ENCODE results near the gene ELL2. TPM values are rescaled to one million over a fixed set of nuclear protein-coding genes. Genes with fewer than 3 reads are reported as not detected.

The ELL2 gene
- total and polyA plus RNA-seq, 2 donors (not counting 1 experiment from before 2014, with no cell fraction given) = 7.2 to 27.0 TPM

- no peak for TF ChIP-seq EZH2 (IDR thresholded peaks at IDR 0.05; ENCODE audit: borderline replicate concordance, insufficient read depth, low read depth, low read length, poor library complexity, severe bottlenecking)
- TF ChIP-seq CTCF (IDR thresholded peaks at IDR 0.05) = no peak
- intact Hi-C loops (cut with micrococcal nuclease) = no loop called here
- H3K36me3 ChIP-seq (replicated peaks in 1 of 2; ENCODE audit: control extremely low read depth in 1 of 2, control insufficient read depth in 1 of 2, extremely low read depth in 1 of 2, insufficient read depth in 2 of 2, low read length in 1 of 2) = no peaks in the 10 kb centered on the region
Measured at GRCh38 chr5:95872346-95873268, 89.0 kb downstream of the ELL2 start.

More at GRCh38 chr5:95872346-95873268, 89.0 kb downstream of the ELL2 start:
- WGBS (ENCODE audit: insufficient coverage) = 100% methylated on average over 3 of the region's 6 CpGs
- Histone ChIP-seq H2AFZ (ENCODE audit: insufficient read depth, low read depth, low read length, poor library complexity, severe bottlenecking) (no peak overlapping the region), H3K79me2 (ENCODE audit: control insufficient read depth, insufficient read depth, low read length) (no peaks in the 10 kb centered on the region), H3K4me2 (replicated peaks; ENCODE audit: low read depth, low read length, poor library complexity, severe bottlenecking) (no peak overlapping the region), H3K27me3 (replicated peaks in 1 of 4; ENCODE audit: control extremely low read depth in 1 of 4, control insufficient read depth in 3 of 4, insufficient read depth in 4 of 4, low read length in 3 of 4) (no peaks in the 10 kb centered on the region), H3K9ac (ENCODE audit: low read length) (no peak overlapping the region), H3K4me3 (ENCODE audit: control extremely low read depth in 1 of 5, extremely low read depth in 1 of 5, insufficient read depth in 1 of 5, low read depth in 2 of 5, low read length in 4 of 5) (no peak overlapping the region), H3K27ac (ENCODE audit: low read length in 2 of 2) (no peak overlapping the region), H3K9me3 (ENCODE audit: control extremely low read depth in 1 of 3, control insufficient read depth in 2 of 3, insufficient read depth in 1 of 3, low read length in 2 of 3) (peaks cover 0 to 5% (median 0%) of the 10 kb centered on the region in 3 donors), H3K4me1 (ENCODE audit: control insufficient read depth in 2 of 2, insufficient read depth in 2 of 2, low read length in 2 of 2) (peaks cover 23 to 26% of the 10 kb centered on the region in 2 donors), H4K20me1 (ENCODE audit: control insufficient read depth, insufficient read depth, low read length, poor library complexity, severe bottlenecking) (no peaks in the 10 kb centered on the region)
- Mint-ChIP-seq H3K4me1 (peaks cover 25% of the 10 kb centered on the region), H3K27me3 (no peaks in the 10 kb centered on the region), H3K4me3 (no peak overlapping the region), H3K27ac (no peak overlapping the region), H3K9me3 (ENCODE audit: insufficient read depth) (no peaks in the 10 kb centered on the region)
- CTCF ChIA-PET = interaction anchor here (0.7 to 1.5 kb wide), 3 partner anchors 10 to 465 kb away, joined by 3 to 5 read pairs (median 3); no protein-coding TSS in a partner anchor
- DNase-seq (no peak), ATAC-seq (ENCODE audit: low read depth) (no peak)
- POLR2A ChIA-PET = no interaction called here
